Keratinocyte (primary cell): ENCODE results near the gene MYO7B.

Source experiments
- EZH2 ChIP-seq: IDR thresholded peaks from one replicate; pipeline ENCODE4 v1.6.1; 2012; ENCODE audit warnings: inconsistent platforms, mild to moderate bottlenecking, low read length, moderate library complexity
- TF ChIP-seq, protein P1 (sequence below), 3 experiments: IDR thresholded peaks in 1 of 3; conservative IDR thresholded peaks in 1 of 3; optimal IDR thresholded peaks in 1 of 3; 2 replicates in 2 of 3; 3 replicates in 1 of 3; pipeline versions ENCODE3 to v1.5.1; 2011; ENCODE audit warnings: low read length in 3 of 3, mild to moderate bottlenecking in 3 of 3, moderate library complexity in 2 of 3, control low read depth in 1 of 3, inconsistent platforms in 1 of 3; ENCODE audit not compliant: insufficient read depth in 2 of 3; ENCODE audit errors: extremely low read depth in 1 of 3

DNA sequence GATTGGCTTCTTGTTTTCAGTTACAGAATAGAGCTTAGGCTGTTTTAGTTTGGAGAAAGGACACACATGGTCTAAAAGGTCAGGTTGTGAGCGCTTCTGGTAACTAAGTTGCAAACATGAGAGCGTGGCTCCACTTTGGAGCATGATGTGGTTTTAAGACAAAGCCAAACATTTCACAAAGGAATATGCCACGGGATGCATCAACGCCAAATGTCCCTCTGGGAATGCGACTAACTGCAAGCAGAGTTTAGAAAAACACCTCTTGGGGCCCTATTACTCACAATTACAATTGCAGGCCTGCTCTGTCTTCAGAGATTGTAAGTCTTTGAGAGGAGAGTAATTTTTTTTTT, 25.4 kb downstream of the MYO7B start:
- TF ChIP-seq, protein P1, sequence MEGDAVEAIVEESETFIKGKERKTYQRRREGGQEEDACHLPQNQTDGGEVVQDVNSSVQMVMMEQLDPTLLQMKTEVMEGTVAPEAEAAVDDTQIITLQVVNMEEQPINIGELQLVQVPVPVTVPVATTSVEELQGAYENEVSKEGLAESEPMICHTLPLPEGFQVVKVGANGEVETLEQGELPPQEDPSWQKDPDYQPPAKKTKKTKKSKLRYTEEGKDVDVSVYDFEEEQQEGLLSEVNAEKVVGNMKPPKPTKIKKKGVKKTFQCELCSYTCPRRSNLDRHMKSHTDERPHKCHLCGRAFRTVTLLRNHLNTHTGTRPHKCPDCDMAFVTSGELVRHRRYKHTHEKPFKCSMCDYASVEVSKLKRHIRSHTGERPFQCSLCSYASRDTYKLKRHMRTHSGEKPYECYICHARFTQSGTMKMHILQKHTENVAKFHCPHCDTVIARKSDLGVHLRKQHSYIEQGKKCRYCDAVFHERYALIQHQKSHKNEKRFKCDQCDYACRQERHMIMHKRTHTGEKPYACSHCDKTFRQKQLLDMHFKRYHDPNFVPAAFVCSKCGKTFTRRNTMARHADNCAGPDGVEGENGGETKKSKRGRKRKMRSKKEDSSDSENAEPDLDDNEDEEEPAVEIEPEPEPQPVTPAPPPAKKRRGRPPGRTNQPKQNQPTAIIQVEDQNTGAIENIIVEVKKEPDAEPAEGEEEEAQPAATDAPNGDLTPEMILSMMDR (optimal IDR thresholded peaks at IDR 0.05 in 1 of 3, IDR thresholded peaks at IDR 0.05 in 1 of 3, conservative IDR thresholded peaks at IDR 0.05 in 1 of 3; ENCODE audit: extremely low read depth in 1 of 3, insufficient read depth in 2 of 3, low read length in 3 of 3) = no peak
- TF ChIP-seq EZH2 = no peak
